Retinal pigment epithelial cell (primary cell): ENCODE results near the gene CRYGN.

Source experiments
- DNase-seq: peaks from one replicate; pipeline ENCODE4 v3.0.0-alpha.2; 2010; ENCODE audit warnings: low read depth
- H3K4me3 ChIP-seq: 2 replicates; pipeline ENCODE4 v1.5.1; 2011; ENCODE audit warnings: mild to moderate bottlenecking, low read length, control low read depth, moderate library complexity
- CTCF ChIP-seq: conservative IDR thresholded peaks from 2 replicates; pipeline ENCODE4 v1.5.1; 2011; ENCODE audit warnings: low read depth, low read length, control low read depth, inconsistent platforms

Gene CRYGN

GRCh38 chr7:151453326-151453791, 13.4 kb upstream of the CRYGN start:
- no peak for TF ChIP-seq CTCF
- DNase-seq: no peak
- H3K4me3 ChIP-seq: no peak overlapping the region

GRCh38 chr7:151452680-151453325, 12.9 kb upstream of the CRYGN start:
- DNase-seq: no peak
- TF ChIP-seq CTCF: no peak
- no peak overlapping the region for H3K4me3 ChIP-seq

GRCh38 chr7:151451626-151452571, 12.0 kb upstream of the CRYGN start:
- TF ChIP-seq CTCF: no peak
- no peak overlapping the region for H3K4me3 ChIP-seq
- DNase-seq: no peak

GRCh38 chr7:151451156-151451555, 11.2 kb upstream of the CRYGN start:
- H3K4me3 ChIP-seq: no peak overlapping the region
- DNase-seq: no peak
- TF ChIP-seq CTCF: no peak

- H3K4me3 ChIP-seq: no peak overlapping the region
- no peak for DNase-seq
- TF ChIP-seq CTCF: no peak
Measured at GRCh38 chr7:151449990-151450389, 10.0 kb upstream of the CRYGN start.

GRCh38 chr7:151448261-151449252, 8.6 kb upstream of the CRYGN start:
- no peak for DNase-seq
- H3K4me3 ChIP-seq: peak overlapping the region; percentile 41
- TF ChIP-seq CTCF: peak; percentile 82
